Stimulated activated CD4-positive, alpha-beta T cell treated with anti-CD3 and anti-CD28 coated beads, TNF-alpha, amount 100 ng/mL, for 1 hour (primary cell): ENCODE results near the gene MISP3.
A peak's percentile ranks its signal among the peaks of the same experiment; 100 is the strongest.

ENCODE experiments used
- DNase-seq, 3 donors: peaks; one replicate each; pipeline ENCODE4 v3.0.0-alpha.2; 2020; ENCODE audit warnings: low read depth in 3 of 3, low spot score in 1 of 3

The MISP3 gene

DNA sequence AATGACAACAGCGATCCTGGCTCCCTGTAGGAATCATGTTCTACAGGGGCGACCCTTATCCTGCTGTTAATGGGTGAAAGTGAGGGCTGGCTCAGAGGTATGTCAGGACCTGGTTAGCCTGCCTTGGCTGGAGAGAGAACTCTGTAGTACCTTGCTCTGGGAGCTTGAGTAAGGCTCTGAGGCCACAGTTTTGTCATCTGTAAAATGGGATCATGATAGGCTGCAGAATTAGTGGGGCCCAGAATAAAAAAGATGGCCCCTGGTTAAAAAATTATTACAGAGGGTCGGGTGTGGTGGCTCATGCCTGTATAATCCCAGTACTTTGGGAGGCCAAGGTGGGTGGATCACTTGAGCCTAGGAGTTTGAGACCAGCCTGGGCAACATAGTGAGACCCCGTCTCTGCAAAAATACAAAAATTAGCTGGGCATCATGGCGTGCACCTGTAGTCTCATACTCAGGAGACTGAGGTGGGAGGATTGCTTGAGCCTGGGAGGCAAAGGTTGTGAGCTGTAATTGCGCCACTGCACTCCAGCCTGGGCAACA is 28.5 kb downstream of the MISP3 start:
- DNase-seq: no peak

DNA sequence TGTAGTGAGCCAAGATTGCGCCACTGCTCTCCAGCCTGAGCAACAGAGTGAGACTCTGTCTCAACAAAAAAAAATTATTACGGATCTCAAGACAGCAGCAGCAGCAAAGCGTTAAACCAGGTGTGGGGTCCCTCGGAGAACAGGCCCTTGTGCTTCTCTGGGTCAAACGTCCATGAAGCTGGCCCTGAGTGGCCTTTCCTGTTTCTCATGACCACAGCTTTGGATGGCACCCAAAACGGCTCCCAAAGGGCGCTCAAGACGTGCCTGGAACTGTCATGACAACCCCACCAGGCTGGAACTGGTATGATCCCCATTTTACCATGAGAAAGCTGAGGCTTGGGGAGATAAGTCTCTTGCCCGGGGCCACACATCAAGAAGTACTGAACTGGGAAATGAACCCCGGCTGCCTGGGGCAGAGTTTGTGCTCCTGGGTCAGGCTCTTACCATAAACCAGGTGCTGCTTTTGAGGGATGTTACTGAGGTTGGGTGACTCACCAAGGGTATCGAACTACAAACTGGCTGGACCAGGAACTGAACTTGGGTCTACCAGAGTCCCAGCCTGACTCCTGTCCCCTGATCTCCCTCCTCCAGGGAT is 29.6 kb downstream of the MISP3 start:
- no peak for DNase-seq

DNA sequence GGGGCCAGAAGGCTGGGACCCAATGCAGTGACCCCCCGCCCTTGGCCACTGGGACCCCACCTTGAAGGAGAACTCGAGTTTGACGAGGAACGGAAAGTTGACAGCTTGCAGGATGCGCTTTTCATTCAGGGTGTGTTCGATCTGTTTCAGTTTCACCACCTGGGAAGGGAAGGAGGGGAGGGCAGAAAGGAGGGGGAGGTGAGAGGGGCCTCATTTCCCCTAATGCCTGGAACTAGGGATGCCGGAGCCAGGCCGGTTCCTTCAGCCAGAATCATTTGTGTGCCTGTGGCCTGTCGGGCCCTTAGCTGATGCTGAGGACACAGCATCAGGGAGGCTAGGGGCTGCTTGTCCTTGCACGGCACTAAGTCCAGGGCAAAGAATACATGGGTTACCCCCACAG is 30.2 kb downstream of the MISP3 start:
- no peak for DNase-seq

DNA sequence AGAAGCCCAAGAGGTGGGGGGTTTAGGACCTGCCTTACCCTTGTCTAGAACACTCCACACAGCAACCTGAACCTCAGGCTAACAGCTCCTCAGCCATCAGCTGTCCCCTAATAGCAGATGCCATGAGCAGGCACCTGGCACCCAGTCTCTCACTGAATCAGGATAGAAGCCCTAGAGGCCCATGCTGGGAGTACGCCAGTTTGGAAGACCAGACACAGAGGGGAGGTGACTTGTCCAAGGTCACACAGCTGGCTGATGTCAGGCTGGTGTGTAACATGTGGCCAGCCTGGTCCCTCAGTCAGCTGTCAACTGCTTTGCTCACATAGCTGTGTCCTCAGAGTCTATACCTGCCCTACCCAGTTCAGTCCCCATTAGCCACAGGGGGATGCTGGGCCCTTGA is 30.7 kb downstream of the MISP3 start:
- no peak for DNase-seq

DNA sequence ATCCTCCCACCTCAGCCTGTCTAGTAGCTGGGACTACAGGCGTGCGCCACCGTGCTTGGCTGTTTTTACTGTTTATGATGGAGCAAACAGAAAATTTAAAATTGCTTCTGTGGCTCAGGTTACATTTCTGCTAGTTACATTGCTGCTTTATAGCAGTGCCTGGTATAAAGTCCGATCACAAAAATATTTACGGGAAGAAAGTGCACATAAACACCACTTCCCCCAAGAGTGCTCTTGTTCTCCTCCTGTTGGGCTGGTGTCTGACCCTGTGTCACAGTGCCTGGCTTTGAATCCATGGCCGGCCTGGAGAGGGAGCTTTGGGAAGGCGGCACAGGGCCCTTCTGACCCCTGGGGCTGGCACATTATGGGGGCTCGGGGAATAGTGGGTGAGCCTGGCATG is 33.1 kb downstream of the MISP3 start:
- DNase-seq: no peak

DNA sequence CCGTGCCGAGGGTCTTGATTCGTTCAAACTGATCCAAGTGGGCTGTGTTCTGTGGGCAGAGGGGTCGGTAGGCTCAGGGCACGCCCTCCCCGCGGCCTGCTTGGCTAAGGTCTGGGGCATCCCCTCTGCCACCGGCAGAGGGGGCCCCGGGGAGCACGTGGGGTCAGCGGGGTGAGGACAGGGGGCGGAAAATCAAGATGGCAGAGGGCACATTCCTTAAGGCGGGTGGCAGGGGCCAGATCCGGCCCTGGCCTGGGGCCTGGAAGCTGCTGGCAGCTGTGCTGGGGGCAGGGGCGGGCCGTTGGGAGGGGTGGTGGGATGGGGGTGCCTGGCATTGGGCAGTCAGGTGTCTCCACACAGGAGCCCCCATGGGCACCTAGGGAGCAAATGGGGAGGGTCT is 34.3 kb downstream of the MISP3 start:
- DNase-seq: no peak

DNA sequence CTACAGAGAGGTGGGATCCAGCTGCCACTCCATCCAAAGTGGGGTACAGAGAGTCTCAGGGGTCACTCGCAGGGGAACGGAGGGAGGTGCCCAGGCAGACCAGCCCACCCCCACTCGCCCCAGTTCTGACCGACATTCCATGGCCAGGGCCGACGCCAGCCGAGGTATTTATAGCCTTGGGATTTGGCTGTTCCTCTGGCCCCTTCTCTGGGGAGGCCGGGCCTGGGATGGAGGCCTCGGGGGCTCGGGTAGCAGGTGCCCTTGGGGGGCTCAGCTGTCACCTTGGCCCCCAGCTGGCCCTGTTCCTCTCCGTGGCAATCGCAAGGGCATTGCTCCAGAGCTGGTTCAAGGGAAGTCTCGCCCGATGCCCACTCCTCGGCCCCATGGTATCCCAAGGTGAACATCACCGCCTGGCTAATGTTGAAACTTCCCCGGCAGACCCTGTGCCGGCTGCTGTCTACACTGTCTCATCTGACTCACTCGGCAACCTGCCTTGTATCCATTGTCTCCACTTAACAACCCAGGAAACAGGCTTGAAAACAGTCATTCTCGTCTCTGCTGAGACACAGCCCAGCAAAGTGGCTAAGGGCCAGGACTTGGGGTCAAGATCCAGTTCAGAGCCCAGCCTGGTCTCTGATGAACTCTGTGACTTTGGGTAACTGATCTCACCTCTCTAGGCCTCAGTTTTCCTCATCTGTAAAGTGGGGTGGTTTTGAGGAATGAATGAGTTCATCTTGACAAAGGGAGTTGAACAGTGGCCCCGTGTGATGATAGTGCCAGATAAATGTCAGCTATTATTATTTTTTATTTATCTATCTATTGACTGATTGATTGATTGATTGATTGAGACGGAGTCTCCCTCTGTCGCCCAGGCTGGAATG is 35.2 kb downstream of the MISP3 start:
- DNase-seq: no peak

DNA sequence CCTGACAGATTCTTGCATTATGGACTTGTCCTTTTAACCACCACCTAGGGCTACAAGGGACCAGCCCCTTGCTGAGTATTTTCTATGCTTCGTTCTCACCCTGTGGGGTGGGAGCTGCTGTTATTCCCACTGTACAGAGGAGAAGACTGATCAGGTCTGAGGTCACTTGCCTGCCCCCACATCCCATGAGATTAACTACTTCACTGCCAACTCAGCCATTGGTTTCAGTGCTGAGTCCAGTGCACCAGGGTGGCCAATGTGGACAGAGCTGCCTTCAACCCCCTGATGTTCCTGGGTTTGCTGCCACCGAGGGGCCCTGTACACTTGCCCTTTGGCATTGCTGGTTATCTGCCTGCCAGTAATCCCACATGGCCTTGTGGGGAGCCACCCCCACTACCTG is 38.1 kb downstream of the MISP3 start:
- no peak for DNase-seq

DNA sequence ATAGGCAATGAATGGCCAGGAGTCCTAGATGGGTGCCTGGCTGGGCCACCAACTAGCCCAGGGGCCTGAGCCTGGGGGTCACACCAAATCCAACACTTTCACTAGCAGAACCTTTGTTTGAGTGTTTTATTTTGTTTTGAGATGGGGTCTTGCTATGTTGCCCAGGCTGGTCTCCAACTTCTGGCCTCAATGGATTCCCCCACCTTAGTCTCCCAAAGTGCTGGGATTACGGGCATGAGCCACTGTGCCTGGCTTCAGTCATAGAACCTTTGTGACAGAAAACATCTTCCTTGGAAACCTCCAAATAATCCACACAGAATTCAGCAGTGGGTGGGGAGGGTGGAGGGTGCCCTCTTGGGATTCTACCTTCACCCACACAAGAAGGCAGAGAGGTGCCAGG is 38.9 kb downstream of the MISP3 start:
- no peak for DNase-seq

DNA sequence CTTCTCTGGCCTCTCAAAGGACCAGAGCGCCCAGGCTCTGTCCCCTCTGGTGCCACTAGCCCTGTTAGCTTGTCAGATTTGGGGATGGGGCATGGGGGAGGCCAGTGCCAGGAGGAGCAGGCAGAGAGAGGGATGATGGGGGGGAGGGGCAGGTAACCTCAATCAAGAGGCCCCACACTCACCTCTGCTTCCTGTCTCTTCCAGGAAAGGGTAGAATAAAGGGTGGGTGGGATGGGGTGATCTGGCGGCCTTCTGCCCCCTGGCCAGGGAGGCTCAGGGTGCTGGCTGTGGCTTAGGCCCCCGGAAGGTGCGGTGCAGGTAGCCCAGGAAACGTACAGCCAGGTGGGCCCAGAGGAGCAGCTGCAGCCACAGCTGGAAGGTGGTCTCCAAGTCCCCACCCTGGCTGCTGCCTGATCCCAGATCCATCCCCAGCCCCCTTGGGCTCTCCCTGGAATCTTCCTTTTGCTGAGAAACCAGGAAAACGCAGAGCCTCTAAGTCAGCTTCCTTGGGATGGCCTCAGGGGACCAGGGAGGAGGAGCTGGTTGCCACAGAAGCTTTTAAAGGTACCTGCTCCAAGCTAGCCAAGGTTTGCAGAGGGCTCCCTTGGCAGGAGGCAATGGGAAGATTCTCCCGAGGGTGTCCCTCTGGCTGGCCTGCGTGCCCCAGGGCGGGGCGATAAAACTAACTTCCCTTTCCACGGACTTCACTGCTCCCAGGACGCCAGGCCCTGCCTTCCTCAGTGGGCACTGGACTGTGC is 39.6 kb downstream of the MISP3 start:
- DNase-seq: no peak

DNA sequence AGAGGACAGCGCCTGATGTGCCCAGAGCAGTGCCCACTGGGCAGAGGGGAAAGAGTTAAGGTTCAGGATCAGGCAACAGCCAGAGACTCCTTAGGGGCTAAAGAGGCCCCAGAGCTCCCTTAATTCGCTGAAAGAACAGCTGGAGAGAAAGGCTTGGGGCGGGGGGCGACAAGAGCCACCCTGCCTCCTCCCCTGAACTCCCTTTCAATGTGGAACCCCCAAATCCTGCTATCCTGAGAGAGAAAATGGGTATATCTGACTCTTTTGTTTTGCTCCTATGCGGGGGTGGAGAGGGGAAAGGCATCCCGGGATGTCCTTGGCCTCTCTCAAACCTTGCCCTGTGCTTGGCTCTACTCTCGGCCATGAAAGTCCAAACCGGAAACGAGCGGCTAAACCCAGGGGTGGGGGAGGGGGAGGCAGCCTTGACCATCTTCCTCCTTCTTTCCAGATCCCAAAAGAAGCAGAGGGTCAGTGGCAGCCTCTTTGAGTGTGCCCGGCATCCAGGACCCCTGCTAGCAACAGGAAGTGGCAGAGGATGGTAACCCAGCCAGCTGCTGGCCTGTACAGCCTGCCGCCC is 40.3 kb downstream of the MISP3 start:
- DNase-seq: no peak

DNA sequence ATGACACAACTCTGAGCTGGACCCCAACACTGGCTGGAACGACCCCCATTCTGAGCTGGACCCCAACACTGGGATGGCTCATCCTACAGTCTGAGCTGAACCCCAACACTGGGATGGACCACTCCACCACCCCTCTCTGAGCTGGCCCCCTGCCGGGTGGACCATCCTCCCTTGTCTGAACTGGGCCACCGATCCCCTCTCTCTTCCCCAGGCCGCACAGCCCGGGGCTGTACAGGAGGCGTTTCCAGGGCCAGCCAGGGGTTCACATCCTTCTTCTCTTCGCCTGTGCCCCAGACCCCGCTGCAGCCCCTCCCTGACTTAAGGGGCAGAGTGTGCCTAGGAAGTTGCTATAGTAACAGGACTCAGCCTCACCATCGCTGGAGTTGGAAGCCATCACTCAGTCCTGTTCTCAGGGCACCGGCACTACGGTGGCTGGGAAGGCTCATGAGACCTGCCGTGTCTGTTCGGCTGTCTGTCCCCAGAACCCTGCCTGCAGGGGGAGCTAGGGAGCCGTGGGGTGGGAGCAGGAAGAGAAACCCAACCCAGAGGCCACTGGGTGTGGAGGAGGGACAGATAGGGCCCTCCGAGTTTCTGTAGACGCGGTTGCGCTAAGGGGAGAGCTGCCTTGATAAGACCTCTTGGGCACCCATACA is 41.3 kb downstream of the MISP3 start:
- DNase-seq: peak in 1 of 3 donors; percentile 29

DNA sequence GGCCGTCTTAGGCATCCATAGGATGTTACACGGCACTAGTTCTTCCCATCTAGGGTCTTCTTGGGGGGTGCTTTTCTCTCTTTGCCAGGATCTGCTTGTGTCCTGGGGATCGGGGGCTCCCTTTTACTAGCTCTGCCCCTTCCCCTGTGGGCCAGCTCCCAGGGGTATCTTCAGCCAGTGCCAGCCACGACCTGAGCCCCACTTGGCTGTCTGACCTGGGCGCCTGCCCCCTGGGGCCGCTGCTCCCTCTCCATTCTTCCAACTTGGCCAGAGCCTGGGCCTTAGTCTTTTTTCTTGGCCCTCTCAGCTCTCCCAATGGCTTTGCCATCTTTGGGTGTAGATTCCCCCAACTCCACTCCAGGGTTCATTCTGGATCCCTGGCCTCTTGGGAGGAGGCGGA is 41.9 kb downstream of the MISP3 start:
- no peak for DNase-seq

DNA sequence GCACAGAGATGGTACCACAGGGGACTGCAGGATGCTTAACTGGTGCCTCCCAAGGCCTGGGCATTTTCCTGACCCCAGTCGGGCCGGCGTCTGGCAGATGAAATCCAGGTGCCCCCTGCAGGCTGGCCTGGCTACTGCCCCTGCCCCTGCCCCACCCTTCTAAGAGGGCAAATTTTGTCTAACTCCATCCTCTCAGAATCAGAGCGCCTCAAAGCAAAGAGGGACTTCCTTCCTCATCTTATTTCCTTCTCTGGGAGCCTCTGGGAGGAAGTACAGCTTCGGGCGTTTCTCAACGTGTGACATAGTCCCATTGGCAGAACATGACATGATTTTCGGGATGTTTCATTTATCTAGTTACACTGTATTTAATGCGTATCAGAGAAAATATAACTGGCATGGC is 42.3 kb downstream of the MISP3 start:
- peak in 1 of 3 donors; percentile 49 for DNase-seq

DNA sequence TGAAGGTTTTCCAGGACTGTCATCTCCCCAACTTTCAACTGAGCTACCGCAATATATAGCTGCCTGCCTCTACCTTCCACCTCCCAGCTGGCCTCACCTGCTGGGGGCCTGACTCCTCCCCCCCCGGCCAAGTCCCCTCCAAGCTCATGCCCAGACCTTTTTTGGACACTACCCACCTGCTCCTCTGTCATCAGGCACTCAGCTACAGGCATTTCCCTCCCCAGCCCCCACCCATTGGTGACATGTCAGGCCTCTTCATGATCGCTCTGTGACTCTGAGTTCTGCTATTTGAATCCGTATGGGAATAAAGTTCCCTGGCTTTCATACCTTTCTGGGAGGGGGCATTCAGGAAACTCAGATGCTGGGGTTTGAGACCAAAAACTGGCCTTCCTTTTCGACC is 43.2 kb downstream of the MISP3 start:
- no peak for DNase-seq

DNA sequence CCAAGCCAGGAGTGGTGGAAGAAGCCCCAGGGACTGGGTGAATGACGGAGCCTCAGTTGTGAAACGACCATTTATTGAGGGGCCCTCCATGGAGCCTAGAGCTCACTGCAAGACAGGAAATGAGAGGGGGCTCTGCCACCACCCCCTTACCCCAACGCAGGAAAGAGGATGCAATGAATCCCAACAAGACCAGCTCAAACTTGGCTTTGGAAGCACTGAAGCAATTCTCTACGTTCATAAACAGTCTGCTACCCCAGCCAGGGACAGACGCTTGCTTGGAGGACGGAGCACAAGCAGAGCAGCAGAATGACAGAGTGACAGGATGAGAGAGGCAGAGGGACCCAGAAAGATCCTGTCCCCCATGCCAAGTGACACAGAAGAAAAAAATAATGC is 43.9 kb downstream of the MISP3 start:
- no peak for DNase-seq

DNA sequence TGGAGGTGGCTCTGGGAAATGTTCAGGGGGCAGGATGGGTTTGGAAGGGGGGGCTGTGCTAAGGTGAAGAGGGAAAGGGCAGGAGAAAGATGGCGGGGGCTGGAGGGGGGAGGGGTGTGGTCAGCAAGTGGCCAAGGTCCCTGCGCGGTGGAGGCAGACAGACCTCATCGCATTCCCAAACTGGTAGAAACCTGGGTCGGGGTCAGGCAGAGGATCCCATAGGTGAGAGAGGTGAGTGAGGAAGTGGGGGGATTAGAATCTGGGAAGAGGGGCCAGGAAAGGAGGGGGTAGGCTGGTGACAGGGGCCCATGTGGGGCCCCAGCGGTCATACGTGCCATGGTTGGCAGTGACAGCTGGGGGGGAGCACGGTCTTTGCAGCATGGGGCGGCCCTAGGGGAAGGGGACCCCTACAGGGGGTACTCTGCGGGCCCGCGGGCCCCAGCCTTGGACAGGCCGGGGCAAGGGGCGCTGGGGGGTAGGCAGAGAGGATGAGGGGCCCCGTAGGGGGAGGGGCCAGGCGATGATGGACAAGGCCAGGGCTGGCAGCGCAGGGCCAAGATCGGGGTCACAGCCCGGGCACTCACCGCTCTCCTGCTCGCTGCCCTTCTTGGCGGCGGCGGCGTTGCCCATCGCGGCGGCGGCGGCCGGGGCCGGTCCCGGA is 44.5 kb downstream of the MISP3 start:
- DNase-seq: no peak

DNA sequence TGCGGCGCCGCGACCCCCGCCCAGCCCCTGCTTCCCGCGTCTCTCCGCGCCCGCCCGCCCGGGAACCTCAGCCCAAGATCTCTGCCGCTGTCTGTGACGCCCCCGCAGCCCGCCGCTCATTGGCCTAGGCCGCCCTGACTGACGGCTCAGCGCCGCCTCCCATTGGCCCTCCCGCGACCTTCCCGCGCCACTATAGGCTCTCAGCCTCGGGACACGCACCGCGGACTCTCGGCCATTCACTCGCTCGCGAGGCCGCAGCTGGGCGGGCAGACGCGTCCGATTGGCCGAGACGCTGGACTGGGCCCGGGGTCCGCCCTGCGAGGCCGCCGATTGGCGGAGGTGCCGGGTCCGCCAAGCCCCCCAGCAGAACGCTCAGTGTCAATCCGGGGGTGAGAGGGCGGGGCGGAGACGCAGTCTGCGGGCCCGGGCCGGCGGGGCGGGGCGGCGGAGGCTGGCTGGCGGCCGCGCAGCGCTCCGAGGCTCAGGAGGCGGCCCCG is 45.1 kb downstream of the MISP3 start, which contains the start of gene PRKACA:
Gene PRKACA, minus strand, starts transcription at position 95 of the 497 bp plus-strand sequence. CDS start 215 bp downstream, outside the sequence.
- DNase-seq: peak; percentile 91 to 98 (median 96)

DNA sequence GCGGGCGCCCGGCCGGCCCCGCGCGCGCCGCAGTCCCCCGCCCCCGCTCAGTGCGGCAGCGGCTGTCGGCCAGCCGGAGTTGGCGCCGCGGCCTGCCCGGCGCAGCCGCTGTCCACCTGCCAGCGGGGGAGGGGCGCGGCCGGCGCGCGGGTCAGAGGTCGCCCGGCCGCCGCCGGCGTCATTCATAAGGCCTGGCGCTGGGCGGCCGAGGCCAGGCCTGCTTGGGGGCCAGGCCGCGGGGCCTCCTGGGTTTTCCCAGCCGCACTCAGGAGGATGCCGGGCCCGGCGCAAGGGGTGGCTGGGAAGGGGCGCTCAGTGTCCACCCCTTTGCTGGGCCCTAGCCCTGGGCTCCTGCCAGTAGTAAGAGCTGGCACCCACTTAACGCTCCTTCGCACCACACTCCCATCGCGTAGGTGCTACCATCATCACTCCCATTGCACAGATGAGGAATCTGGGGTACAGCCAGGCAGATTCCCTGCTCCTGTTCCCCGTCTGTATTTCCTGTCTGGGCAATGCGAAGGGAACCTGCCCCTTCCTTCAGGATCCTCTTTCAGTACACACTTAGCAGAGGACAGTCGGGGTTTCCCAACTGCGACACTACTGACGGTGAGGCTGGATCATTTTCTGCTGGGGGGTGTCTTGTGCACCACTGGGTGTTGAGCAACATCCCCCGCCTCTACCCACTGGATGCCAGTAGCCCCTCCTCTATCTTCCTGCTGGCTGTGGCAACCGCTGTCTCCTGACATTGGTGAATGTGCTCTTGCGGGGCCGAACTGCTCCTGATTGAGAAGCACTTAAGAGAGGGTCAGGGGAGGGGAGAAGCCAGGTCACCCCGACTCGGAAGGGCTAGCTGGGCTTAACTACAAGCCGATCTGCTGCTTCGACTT is 45.8 kb downstream of the MISP3 start:
- no peak for DNase-seq
